Measurements from ENCODE around the gene DUSP22.

Gene DUSP22

DNA sequence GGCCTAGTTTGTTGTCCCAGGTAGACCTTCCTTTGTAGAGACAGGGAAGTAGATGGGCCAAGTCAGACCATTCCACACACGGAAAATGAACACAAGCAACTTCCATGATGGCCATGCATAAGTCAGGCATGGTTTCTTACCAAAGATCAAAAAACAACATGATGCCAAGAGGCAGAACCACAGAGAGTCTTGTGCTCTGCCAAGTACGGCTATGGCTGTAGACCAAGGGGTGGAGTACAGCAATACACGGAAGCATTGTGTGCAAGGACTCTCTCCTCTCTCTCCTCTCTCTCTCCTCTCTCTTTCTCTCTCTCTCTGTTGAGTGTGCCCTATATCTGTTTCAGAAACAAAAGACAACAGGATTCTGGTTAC lies 4.8 kb upstream of the DUSP22 start:
- TF ChIP-seq, protein P1, sequence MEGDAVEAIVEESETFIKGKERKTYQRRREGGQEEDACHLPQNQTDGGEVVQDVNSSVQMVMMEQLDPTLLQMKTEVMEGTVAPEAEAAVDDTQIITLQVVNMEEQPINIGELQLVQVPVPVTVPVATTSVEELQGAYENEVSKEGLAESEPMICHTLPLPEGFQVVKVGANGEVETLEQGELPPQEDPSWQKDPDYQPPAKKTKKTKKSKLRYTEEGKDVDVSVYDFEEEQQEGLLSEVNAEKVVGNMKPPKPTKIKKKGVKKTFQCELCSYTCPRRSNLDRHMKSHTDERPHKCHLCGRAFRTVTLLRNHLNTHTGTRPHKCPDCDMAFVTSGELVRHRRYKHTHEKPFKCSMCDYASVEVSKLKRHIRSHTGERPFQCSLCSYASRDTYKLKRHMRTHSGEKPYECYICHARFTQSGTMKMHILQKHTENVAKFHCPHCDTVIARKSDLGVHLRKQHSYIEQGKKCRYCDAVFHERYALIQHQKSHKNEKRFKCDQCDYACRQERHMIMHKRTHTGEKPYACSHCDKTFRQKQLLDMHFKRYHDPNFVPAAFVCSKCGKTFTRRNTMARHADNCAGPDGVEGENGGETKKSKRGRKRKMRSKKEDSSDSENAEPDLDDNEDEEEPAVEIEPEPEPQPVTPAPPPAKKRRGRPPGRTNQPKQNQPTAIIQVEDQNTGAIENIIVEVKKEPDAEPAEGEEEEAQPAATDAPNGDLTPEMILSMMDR (IDR thresholded peaks at IDR 0.05; ENCODE audit: low read depth, low read length, poor library complexity, severe bottlenecking), result no peak
- TF ChIP-seq EZH2phosphoT487 (IDR thresholded peaks at IDR 0.05; ENCODE audit: borderline replicate concordance, low read length), result no peak
- peaks cover 19% of the 10 kb centered on the region for H3K27me3 ChIP-seq (ENCODE audit: control insufficient read depth, low read length)
- no peaks in the 10 kb centered on the region for H3K36me3 ChIP-seq (ENCODE audit: control insufficient read depth, low read length)
- H3F3A ChIP-seq (ENCODE audit: control insufficient read depth, insufficient read depth), result no peaks in the 10 kb centered on the region
- no peak overlapping the region for H3K27ac ChIP-seq (ENCODE audit: low read depth, low read length)
- no peak overlapping the region for H3K4me2 ChIP-seq (ENCODE audit: low read length)
- peaks cover 18% of the 10 kb centered on the region for H3K4me1 ChIP-seq (ENCODE audit: control insufficient read depth, low read length)
- H3K4me3 ChIP-seq (ENCODE audit: low read length), result no peak overlapping the region
- H4K20me1 ChIP-seq (ENCODE audit: control insufficient read depth, insufficient read depth, low read depth, low read length), result no peaks in the 10 kb centered on the region
- no peaks in the 10 kb centered on the region for H3K79me2 ChIP-seq (ENCODE audit: control insufficient read depth, low read length)
- no peaks in the 10 kb centered on the region for H3K9me3 ChIP-seq (ENCODE audit: control insufficient read depth, insufficient read depth, low read length)
- H3K9me2 ChIP-seq (replicated peaks; ENCODE audit: control insufficient read depth, low read length), result no peaks in the 10 kb centered on the region

DNA sequence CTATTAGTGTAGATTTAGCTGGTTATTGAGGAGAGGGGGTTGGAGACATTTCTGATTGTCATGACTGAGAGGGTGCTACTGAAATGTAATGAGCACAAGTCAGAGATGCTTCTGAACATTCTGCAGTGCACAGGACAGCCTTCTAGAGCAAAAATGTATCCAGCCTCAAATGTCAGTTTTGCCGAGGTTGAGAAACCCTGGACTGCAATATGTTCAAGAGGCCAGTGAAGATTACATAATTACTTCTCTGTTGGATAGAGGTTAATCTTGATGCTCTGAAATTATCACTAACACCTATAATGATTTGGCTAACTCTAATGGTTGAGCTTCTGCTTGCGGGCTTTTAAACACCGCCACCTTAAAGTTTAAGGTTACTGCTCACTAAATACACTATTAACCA lies 3.4 kb upstream of the DUSP22 start:
- Histone ChIP-seq H3K27ac (ENCODE audit: low read depth, low read length) (no peak overlapping the region), H3K79me2 (ENCODE audit: control insufficient read depth, low read length) (peaks cover 6% of the 10 kb centered on the region), H3F3A (ENCODE audit: control insufficient read depth, insufficient read depth) (no peaks in the 10 kb centered on the region), H3K27me3 (ENCODE audit: control insufficient read depth, low read length) (peaks cover 23% of the 10 kb centered on the region), H3K9me2 (replicated peaks; ENCODE audit: control insufficient read depth, low read length) (no peaks in the 10 kb centered on the region), H3K4me2 (ENCODE audit: low read length) (no peak overlapping the region), H3K36me3 (ENCODE audit: control insufficient read depth, low read length) (no peaks in the 10 kb centered on the region), H3K9me3 (ENCODE audit: control insufficient read depth, insufficient read depth, low read length) (no peaks in the 10 kb centered on the region), H3K4me3 (ENCODE audit: low read length) (no peak overlapping the region), H3K4me1 (ENCODE audit: control insufficient read depth, low read length) (peaks cover 30% of the 10 kb centered on the region), H4K20me1 (ENCODE audit: control insufficient read depth, insufficient read depth, low read depth, low read length) (no peaks in the 10 kb centered on the region)
- no peak for TF ChIP-seq EZH2phosphoT487 (IDR thresholded peaks at IDR 0.05; ENCODE audit: borderline replicate concordance, low read length)
- TF ChIP-seq, protein P1 (IDR thresholded peaks at IDR 0.05; ENCODE audit: low read depth, low read length, poor library complexity, severe bottlenecking), result no peak

DNA sequence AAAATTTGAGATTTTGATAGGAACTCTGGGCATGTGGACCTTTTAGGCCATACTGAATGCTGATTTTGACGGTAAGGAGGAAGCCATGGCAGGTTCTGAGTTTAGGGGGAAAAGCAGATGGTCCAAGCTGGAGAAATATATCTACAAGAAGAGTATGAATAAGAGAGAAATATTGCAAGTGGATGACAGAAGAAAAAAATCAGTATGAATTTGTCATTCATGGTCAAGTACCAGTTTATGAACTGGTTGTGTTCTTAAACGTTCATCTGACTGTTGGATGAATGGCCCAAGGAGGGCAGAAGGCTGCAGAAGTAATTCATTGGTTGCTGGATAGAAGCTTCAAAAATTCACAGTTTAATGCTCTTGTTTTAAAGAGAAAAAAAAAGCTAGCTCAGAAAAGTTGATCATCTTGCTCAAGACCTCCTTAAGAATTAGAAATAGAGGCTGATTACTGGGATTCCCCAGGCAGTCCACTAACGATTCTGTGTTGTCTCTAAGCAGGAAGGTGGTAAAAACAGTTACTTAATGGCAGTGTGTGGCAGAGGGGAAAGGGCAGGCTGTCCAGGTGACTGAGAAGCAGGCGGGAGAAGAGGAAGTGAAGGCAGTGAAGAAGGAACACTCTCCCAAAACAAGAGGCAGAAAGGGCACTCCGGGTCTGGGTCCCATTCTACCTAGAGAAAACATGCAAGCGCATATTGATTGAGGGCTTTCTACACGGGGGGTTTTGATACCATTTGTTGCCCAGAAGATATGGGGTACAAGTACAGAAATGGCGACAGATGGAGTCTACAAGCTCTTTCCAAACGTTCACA lies 2.0 kb upstream of the DUSP22 start:
- no peaks in the 10 kb centered on the region for H3F3A ChIP-seq (ENCODE audit: control insufficient read depth, insufficient read depth)
- TF ChIP-seq, protein P1 (IDR thresholded peaks at IDR 0.05; ENCODE audit: low read depth, low read length, poor library complexity, severe bottlenecking), result no peak
- no peak for TF ChIP-seq EZH2phosphoT487 (IDR thresholded peaks at IDR 0.05; ENCODE audit: borderline replicate concordance, low read length)
- H3K27me3 ChIP-seq (ENCODE audit: control insufficient read depth, low read length), result peaks cover 23% of the 10 kb centered on the region
- no peaks in the 10 kb centered on the region for H4K20me1 ChIP-seq (ENCODE audit: control insufficient read depth, insufficient read depth, low read depth, low read length)
- H3K79me2 ChIP-seq (ENCODE audit: control insufficient read depth, low read length), result peaks cover 11% of the 10 kb centered on the region
- no peaks in the 10 kb centered on the region for H3K9me3 ChIP-seq (ENCODE audit: control insufficient read depth, insufficient read depth, low read length)
- H3K4me2 ChIP-seq (ENCODE audit: low read length), result peak overlapping the region; percentile 96
- no peak overlapping the region for H3K27ac ChIP-seq (ENCODE audit: low read depth, low read length)
- peaks cover 30% of the 10 kb centered on the region for H3K4me1 ChIP-seq (ENCODE audit: control insufficient read depth, low read length)
- no peak overlapping the region for H3K4me3 ChIP-seq (ENCODE audit: low read length)
- H3K9me2 ChIP-seq (replicated peaks; ENCODE audit: control insufficient read depth, low read length), result no peaks in the 10 kb centered on the region
- no peaks in the 10 kb centered on the region for H3K36me3 ChIP-seq (ENCODE audit: control insufficient read depth, low read length)
